HepG2 (cell line): ENCODE measurements around the gene ZNF287. TPM values are rescaled to one million over a fixed set of nuclear protein-coding genes. Genes with fewer than 3 reads are reported as not detected.
"Not testable (repeated sequence)": the region's sequence is repeated elsewhere in the genome, so short reads cannot be mapped to it uniquely, and the experiment has no call there.

Experiments used
- ATAC-seq: fragments of 200-7000 bp; cut with Tn5 transposase; 3 replicates; pipeline ENCODE4 v1.9.1; 2020; ENCODE audit warnings: mild to moderate bottlenecking, moderate library complexity
- BruUV-seq: library from RNA; stranded (reverse); fragments of 400-500 nt; replicated peaks from 2 replicates; lab custom pipeline; 2021; lab: Mats Ljungman, UMichigan
- CTCF ChIA-PET: fragments of 300-600 bp; formaldehyde crosslinking; extraction: SDS; loops from one replicate; lab custom pipeline; 2021; ENCODE audit warnings: low total read pairs, inconsistent platforms, low intra/inter-chr PET ratio; lab: Yijun Ruan, JAX
- POLR2A ChIA-PET: fragments of 350-600 bp; sonication (Branson Sonifier 250); formaldehyde crosslinking; loops from one replicate; lab custom pipeline; 2020; ENCODE audit warnings: antibody characterized with exemption, inconsistent platforms; lab: Yijun Ruan, JAX
- DNase-seq: peaks from one replicate; pipeline ENCODE4 v3.0.0-alpha.2; 2015; ENCODE audit warnings: low spot score
- FAIRE-seq: peaks from 3 replicates; lab custom pipeline; 2011; peaks lifted over from hg19 to GRCh38; lab: Jason Lieb, UNC
- H2AFZ ChIP-seq: one replicate; pipeline ENCODE4 v1.6.1; 2011; ENCODE audit warnings: low read length, inconsistent platforms
- H3K27ac ChIP-seq: fragments of 300-600 bp; 3 replicates; pipeline ENCODE4 v1.8.0; 2011; ENCODE audit warnings: mixed run types, mild to moderate bottlenecking, mixed read lengths, low read length, inconsistent platforms; ENCODE audit not compliant: insufficient read depth; ENCODE audit errors: extremely low read length
- H3K27me3 ChIP-seq, 2 experiments: fragments of 200-600 bp in 1 of 2; 2 replicates in 1 of 2; 3 replicates in 1 of 2; pipeline versions ENCODE4 v1.6.0 to v1.8.0; 2011; ENCODE audit warnings: low read length in 2 of 2, mild to moderate bottlenecking in 2 of 2, moderate library complexity in 2 of 2, inconsistent platforms in 1 of 2; ENCODE audit not compliant: insufficient read depth in 2 of 2, control insufficient read depth in 1 of 2
- H3K36me3 ChIP-seq, 2 experiments: fragments of 200-600 bp in 1 of 2; replicated peaks in 1 of 2; 2 replicates in 1 of 2; 3 replicates in 1 of 2; pipeline versions ENCODE4 v1.5.1 to v1.8.0; 2011; ENCODE audit warnings: low read length in 2 of 2, inconsistent platforms in 1 of 2; ENCODE audit not compliant: insufficient read depth in 2 of 2, control insufficient read depth in 1 of 2
- H3K4me1 ChIP-seq: 2 replicates; pipeline ENCODE4 v1.5.1; 2012; ENCODE audit warnings: low read length, inconsistent platforms; ENCODE audit not compliant: insufficient read depth
- H3K4me2 ChIP-seq: 2 replicates; pipeline ENCODE4 v1.6.0; 2011; ENCODE audit warnings: low read depth, low read length, inconsistent platforms
- H3K4me3 ChIP-seq, 3 experiments: fragments of 200-600 bp in 1 of 3; sonication (generic), shearing (Covaris generic) in 1 of 3; replicated peaks in 1 of 3; 2 replicates each; pipeline ENCODE4 v1.5.1; 2011 to 2016; ENCODE audit warnings: low read length in 3 of 3, inconsistent platforms in 2 of 3, low read depth in 2 of 3, mild to moderate bottlenecking in 2 of 3, control low read depth in 1 of 3, mixed read lengths in 1 of 3; ENCODE audit not compliant: insufficient read depth in 1 of 3
- H3K79me2 ChIP-seq: one replicate; pipeline ENCODE4 v1.6.1; 2011; ENCODE audit warnings: low read length, inconsistent platforms; ENCODE audit not compliant: insufficient read depth
- H3K9ac ChIP-seq: 2 replicates; pipeline ENCODE4 v1.6.0; 2011; ENCODE audit warnings: mild to moderate bottlenecking, low read depth, low read length, inconsistent platforms; ENCODE audit not compliant: insufficient read depth
- H3K9me3 ChIP-seq: 2 replicates; pipeline ENCODE4 v1.5.1; 2012; ENCODE audit warnings: mild to moderate bottlenecking, low read length
- H4K20me1 ChIP-seq: 2 replicates; pipeline ENCODE4 v1.6.0; 2011; ENCODE audit warnings: inconsistent platforms, mild to moderate bottlenecking, low read length, moderate library complexity; ENCODE audit not compliant: insufficient read depth
- BATF2 ChIP-seq: sonication (generic); formaldehyde crosslinking; IDR thresholded peaks from 2 replicates; pipeline ENCODE4 v1.8.0; 2022; ENCODE audit warnings: mild to moderate bottlenecking, missing genetic modification reagents, moderate library complexity
- HIC2 ChIP-seq: sonication (generic); formaldehyde crosslinking; IDR thresholded peaks from 2 replicates; pipeline ENCODE4 v1.9.0; 2022; ENCODE audit warnings: low read depth, missing genetic modification reagents
- RXRA ChIP-seq: sonication (generic); formaldehyde crosslinking; IDR thresholded peaks from 2 replicates; pipeline ENCODE4 v1.5.1; 2020; ENCODE audit warnings: missing genetic modification reagents
- TRIM24 ChIP-seq: sonication (generic); formaldehyde crosslinking; IDR thresholded peaks from 2 replicates; pipeline ENCODE4 v1.8.0; 2022; ENCODE audit warnings: mild to moderate bottlenecking, missing genetic modification reagents
- ZBTB3 ChIP-seq: sonication (generic); formaldehyde crosslinking; IDR thresholded peaks from 2 replicates; pipeline ENCODE4 v1.4.0; 2020; ENCODE audit warnings: low read depth, mild to moderate bottlenecking, moderate library complexity, missing genetic modification reagents, borderline replicate concordance
- ZSCAN9 ChIP-seq: IDR thresholded peaks from 2 replicates; pipeline ENCODE4 v1.6.1; 2016; ENCODE audit warnings: borderline replicate concordance
- WGBS: methylation state at CpG from one replicate; pipeline ENCODE4 v1.1.6; 2017; ENCODE audit warnings: low lambda C conversion rate; 5-methylcytosine and 5-hydroxymethylcytosine counted together
- in situ Hi-C: cut with HindIII; loops from 2 replicates; pipeline ENCODE4 v1.10.0; 2017; ENCODE audit warnings: low pct_unique_long_range_greater_than_20kb; ENCODE audit not compliant: extremely low pct_ligation_motif_present
- intact Hi-C: fragments of 100-400 bp; cut with micrococcal nuclease; formaldehyde crosslinking; loops from one replicate; pipeline ENCODE4 v1.10.0; 2022; ENCODE audit not compliant: unreplicated experiment
- polyA plus RNA-seq, 8 experiments: library from polyadenylated mRNA; depleted of rRNA in 3 of 8; stranded (reverse) in 7 of 8; unstranded in 1 of 8; fragments of >200 nt; fragmentation: Illumina TruSeq in 4 of 8; extraction: Trizol in 4 of 8; gene quantifications; 2 replicates each; pipeline versions ENCODE4 v1.2.1 to v1.2.3, GENCODE V29; 2011 to 2016; ENCODE audit warnings: low read depth in 4 of 8, missing spikeins in 1 of 8, mixed read lengths in 1 of 8; ENCODE audit not compliant: insufficient read depth in 1 of 8
- total RNA-seq, 5 experiments: library from RNA; depleted of rRNA; stranded (reverse); fragments of >200 nt; fragmentation: Illumina TruSeq; extraction: Trizol; gene quantifications; 2 replicates each; pipeline ENCODE4 v1.2.3, GENCODE V29; 2016; ENCODE audit warnings: low read depth in 1 of 5

ZNF287 gene
- total and polyA plus RNA-seq, 2 of the 13 experiments (the other 11 are each of a cell fraction or from before 2014, with no cell fraction given), result 0.21 TPM; not detected in 1

GRCh38 chr17:16527298-16527697 lies 41.7 kb downstream of the ZNF287 start:
- WGBS, result 18% methylated on average over 4 of the region's 4 CpGs
- DNase-seq, result no peak
- intact Hi-C loops, result no loop called here
- H3K36me3 ChIP-seq, result no peaks in the 10 kb centered on the region
- H3K4me3 ChIP-seq, result no peak overlapping the region
- H3K9ac ChIP-seq, result no peak overlapping the region
- in situ Hi-C loops, result loop anchor here (10.0 kb wide), 1 partner anchor 162 kb away; no protein-coding TSS in a partner anchor
- peaks cover 5% of the 10 kb centered on the region; the same call in 1 of the 2 replicates for H3K4me1 ChIP-seq
- no peak overlapping the region for H3K4me2 ChIP-seq
- ChIA-PET POLR2A (no interaction called here), CTCF (no interaction called here)
- FAIRE-seq, result no peak
- peaks cover 0 to 26% of the 10 kb centered on the region in 2 experiments; a peak in 3 of 5 replicates for H3K27me3 ChIP-seq
- H3K27ac ChIP-seq, result no peak overlapping the region
- no peaks in the 10 kb centered on the region for H3K9me3 ChIP-seq
- BruUV-seq, result no TSS peak
- H2AFZ ChIP-seq, result no peak overlapping the region
- no peaks in the 10 kb centered on the region for H3K79me2 ChIP-seq
- TF ChIP-seq RXRA (no peak), BATF2 (CRISPR knock-in tag) (no peak), ZSCAN9 (CRISPR knock-in tag) (no peak), HIC2 (no peak), TRIM24 (CRISPR knock-in tag) (no peak), ZBTB3 (CRISPR knock-in tag) (no peak)
- H4K20me1 ChIP-seq, result no peaks in the 10 kb centered on the region
- ATAC-seq, result no peak

- POLR2A ChIA-PET, result interaction anchor here (1.4 kb wide), 1 partner anchor 10 kb away, joined by 4 read pairs; no protein-coding TSS in a partner anchor
These were observed 43.4 kb downstream of the ZNF287 start for GRCh38 chr17:16525556-16525955.

More at GRCh38 chr17:16525556-16525955, 43.4 kb downstream of the ZNF287 start:
- H3K36me3 ChIP-seq, FAIRE-seq, BruUV-seq, H3K9me3 ChIP-seq, H3K9ac ChIP-seq, H2AFZ ChIP-seq, H3K4me3 ChIP-seq, H3K4me2 ChIP-seq, DNase-seq, CTCF ChIA-PET, H3K79me2 ChIP-seq, ATAC-seq, H4K20me1 ChIP-seq, H3K27ac ChIP-seq, intact Hi-C loops: not testable (repeated sequence)
- H3K27me3 ChIP-seq, result peaks cover 0 to 26% of the 10 kb centered on the region in 2 experiments; a peak in 3 of 5 replicates
- WGBS, result 51% methylated on average over 6 of the region's 6 CpGs
- in situ Hi-C loops, result loop anchor here (10.0 kb wide), 1 partner anchor 161 kb away; no protein-coding TSS in a partner anchor
- peaks cover 10% of the 10 kb centered on the region for H3K4me1 ChIP-seq
